SK-N-SH (cell line): ENCODE results near the gene SAMD4B. TPM values are rescaled to one million over a fixed set of nuclear protein-coding genes. Genes with fewer than 3 reads are reported as not detected.
A peak's percentile ranks its signal among the peaks of the same experiment; 100 is the strongest.

Experiments used
- CTCF ChIA-PET: fragments of 300-600, 350-600 bp; formaldehyde crosslinking; extraction: SDS; loops from one replicate; lab custom pipeline; 2021; lab: Yijun Ruan, JAX
- POLR2A ChIA-PET: fragments of 350-600 bp; sonication (Branson Sonifier 250); formaldehyde crosslinking; extraction: SDS; loops from one replicate; lab custom pipeline; 2020; ENCODE audit warnings: antibody characterized with exemption, inconsistent platforms; lab: Yijun Ruan, JAX
- DNase-seq: peaks from one replicate; pipeline ENCODE4 v3.0.0; 2012
- H2AFZ ChIP-seq: fragments of 200-600 bp; sonication (generic); 2 replicates; pipeline ENCODE4 v1.8.1; 2016; ENCODE audit warnings: antibody characterized with exemption, mild to moderate bottlenecking, low read depth
- H3F3A ChIP-seq: fragments of 200-600 bp; sonication (generic); replicated peaks from 2 replicates; pipeline ENCODE3; 2016; ENCODE audit warnings: antibody characterized with exemption, mild to moderate bottlenecking; ENCODE audit not compliant: insufficient read depth
- H3K27ac ChIP-seq, 2 experiments: fragments of 200-500 bp in 1 of 2; fragments of 200-600 bp in 1 of 2; sonication (Bioruptor generic) in 1 of 2; sonication (generic), shearing (Covaris generic) in 1 of 2; 2 replicates each; pipeline versions ENCODE4 v1.5.1 to v1.6.1; 2014 to 2016; ENCODE audit warnings: low read depth in 2 of 2, inconsistent platforms in 1 of 2, low read length in 1 of 2, mild to moderate bottlenecking in 1 of 2, mixed read lengths in 1 of 2
- H3K27me3 ChIP-seq: fragments of 200-600 bp; sonication (generic), shearing (Covaris generic); 2 replicates; pipeline ENCODE4 v1.6.1; 2016; ENCODE audit warnings: mixed run types; ENCODE audit not compliant: insufficient read depth
- H3K36me3 ChIP-seq, 2 experiments: fragments of 200-500 bp in 1 of 2; fragments of 200-600 bp in 1 of 2; sonication (Bioruptor generic) in 1 of 2; sonication (generic) in 1 of 2; replicated peaks in 1 of 2; 2 replicates each; pipeline versions ENCODE3 to v1.5.1; 2014 to 2016; ENCODE audit warnings: low read length in 1 of 2, mild to moderate bottlenecking in 1 of 2; ENCODE audit not compliant: insufficient read depth in 2 of 2, control insufficient read depth in 1 of 2
- H3K4me1 ChIP-seq, 2 experiments: fragments of 200-500 bp in 1 of 2; fragments of 200-600 bp in 1 of 2; sonication (Bioruptor generic) in 1 of 2; sonication (generic), shearing (Covaris generic) in 1 of 2; 2 replicates each; pipeline versions ENCODE4 v1.5.1 to v1.6.1; 2014 to 2016; ENCODE audit warnings: low read depth in 1 of 2, low read length in 1 of 2, mixed run types in 1 of 2; ENCODE audit not compliant: insufficient read depth in 2 of 2, control insufficient read depth in 1 of 2
- H3K4me2 ChIP-seq: fragments of 200-600 bp; sonication (generic), shearing (Covaris generic); 2 replicates; pipeline ENCODE4 v1.6.1; 2017; ENCODE audit warnings: mixed run types
- H3K4me3 ChIP-seq, 2 experiments: fragments of 200-500 bp in 1 of 2; fragments of 200-600 bp in 1 of 2; sonication (Bioruptor generic) in 1 of 2; sonication (generic), shearing (Covaris generic) in 1 of 2; 2 replicates each; pipeline versions ENCODE4 v1.5.1 to v1.8.1; 2014 to 2016; ENCODE audit warnings: low read depth in 2 of 2, inconsistent platforms in 1 of 2, low read length in 1 of 2, mild to moderate bottlenecking in 1 of 2, mixed read lengths in 1 of 2, moderate library complexity in 1 of 2
- H3K79me2 ChIP-seq: fragments of 200-600 bp; sonication (generic); 2 replicates; pipeline ENCODE4 v1.8.1; 2017; ENCODE audit warnings: mild to moderate bottlenecking; ENCODE audit not compliant: insufficient read depth
- H3K9ac ChIP-seq: fragments of 200-600 bp; sonication (generic); 2 replicates; pipeline ENCODE4 v1.6.1; 2017; ENCODE audit warnings: mixed run types
- H3K9me2 ChIP-seq: fragments of 200-600 bp; sonication (generic); 2 replicates; pipeline ENCODE4 v1.6.1; 2017; ENCODE audit warnings: mixed run types
- H3K9me3 ChIP-seq: fragments of 200-600 bp; sonication (generic); 2 replicates; pipeline ENCODE4 v1.6.1; 2017; ENCODE audit warnings: mixed run types, mild to moderate bottlenecking, moderate library complexity
- H4K20me1 ChIP-seq: fragments of 200-600 bp; sonication (generic); 2 replicates; pipeline ENCODE4 v1.6.1; 2017; ENCODE audit warnings: mild to moderate bottlenecking, mixed run types; ENCODE audit not compliant: insufficient read depth
- JUND ChIP-seq: IDR thresholded peaks from 2 replicates; pipeline ENCODE4 v1.4.0; 2012
- RAD21 ChIP-seq: IDR thresholded peaks from 2 replicates; pipeline ENCODE4 v1.6.1; 2012; ENCODE audit warnings: mild to moderate bottlenecking, low read length
- TEAD4 ChIP-seq: IDR thresholded peaks from 2 replicates; pipeline ENCODE4 v1.4.0; 2012; ENCODE audit warnings: mild to moderate bottlenecking, borderline replicate concordance; ENCODE audit not compliant: insufficient read depth
- WGBS: methylation state at CpG from one replicate; pipeline ENCODE4 v1.1.6; 2017; ENCODE audit warnings: low lambda C conversion rate; 5-methylcytosine and 5-hydroxymethylcytosine counted together
- polyA plus RNA-seq, 3 experiments: library from polyadenylated mRNA; depleted of rRNA; stranded (reverse); fragments of >200 nt; gene quantifications; 2 replicates each; pipeline ENCODE4 v1.2.3, GENCODE V29; 2012
- TF ChIP-seq, protein P1 (sequence below): fragments of 150-350 bp; IDR thresholded peaks from 2 replicates; pipeline ENCODE4 v1.6.1; 2016; ENCODE audit warnings: mild to moderate bottlenecking, low read depth, low read length
- TF ChIP-seq, protein P2 (sequence below): fragments of 150-350 bp; IDR thresholded peaks from 2 replicates; pipeline ENCODE4 v1.6.1; 2017; ENCODE audit warnings: antibody characterized with exemption, low read length, low read depth, borderline replicate concordance
- TF ChIP-seq, protein P3 (sequence below): fragments of 200-600 bp; sonication (generic); IDR thresholded peaks from 2 replicates; pipeline ENCODE4 v1.6.1; 2017; ENCODE audit warnings: antibody characterized with exemption, mild to moderate bottlenecking, moderate library complexity
- TF ChIP-seq, protein P4 (sequence below): IDR thresholded peaks from 2 replicates; pipeline ENCODE4 v1.6.1; 2012; ENCODE audit warnings: mild to moderate bottlenecking, low read depth, low read length, moderate library complexity

SAMD4B gene
- polyA plus RNA-seq, 1 of the 3 experiments (the other 2 are of a cell fraction) = 83.0 TPM

DNA sequence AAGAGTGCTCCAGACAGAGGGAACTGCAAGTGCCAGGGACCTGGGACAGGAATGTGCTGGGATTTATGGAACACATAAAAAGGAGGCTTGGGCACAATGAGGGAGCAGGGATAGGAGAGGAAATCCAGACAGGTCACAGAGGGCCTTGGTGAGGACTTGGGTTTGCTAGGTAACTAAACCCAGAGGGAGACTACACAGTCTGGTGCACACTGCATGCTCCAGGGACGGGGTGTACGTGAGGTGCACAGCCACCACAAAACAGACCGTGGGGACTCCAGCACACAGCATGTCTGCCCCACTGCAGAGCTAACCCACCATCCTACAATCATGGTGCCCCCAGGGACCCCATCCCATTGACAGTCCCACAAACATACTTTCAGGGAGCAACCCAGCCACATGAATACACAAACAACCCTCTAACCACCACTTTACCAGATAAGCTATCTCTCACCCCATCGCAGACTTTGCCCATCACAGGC, 58.9 kb downstream of the SAMD4B start:
- no peak for DNase-seq
- Histone ChIP-seq H3K36me3 (no peaks in the 10 kb centered on the region), H3K9me3 (no peaks in the 10 kb centered on the region), H4K20me1 (no peaks in the 10 kb centered on the region), H3K9me2 (no peaks in the 10 kb centered on the region), H3K27me3 (no peaks in the 10 kb centered on the region), H2AFZ (no peak overlapping the region), H3K4me2 (peak overlapping the region; percentile 98; the same call in 1 of the 2 replicates), H3K4me3 (no peak overlapping the region), H3K79me2 (0 out of 2 replicates have a peak, but pooled peaks cover 4% of the 10 kb centered on the region), H3K4me1 (peaks cover 19 to 36% of the 10 kb centered on the region in 2 experiments; a peak in 3 of 4 replicates), H3K27ac (peak overlapping the region; percentile 31 to 100; a peak in 3 of 4 replicates), H3F3A (peaks cover 50% of the 10 kb centered on the region), H3K9ac (peak overlapping the region; percentile 97; the same call in 1 of the 2 replicates)
- ChIA-PET POLR2A (interaction anchor here (1.6 to 2.3 kb wide), 2 partner anchors 10 to 34 kb away, joined by 3 to 11 read pairs; partner anchors contain the start of genes MED29 and PAF1), CTCF (interaction anchor here (2.0 to 6.5 kb wide), 2 partner anchors 10 to 11 kb away, joined by 9 to 106 read pairs; partner anchors contain the start of genes MED29, PAF1 and PLEKHG2)
- 36% methylated on average over 2 of the region's 4 CpGs for WGBS
- TF ChIP-seq, protein P1, sequence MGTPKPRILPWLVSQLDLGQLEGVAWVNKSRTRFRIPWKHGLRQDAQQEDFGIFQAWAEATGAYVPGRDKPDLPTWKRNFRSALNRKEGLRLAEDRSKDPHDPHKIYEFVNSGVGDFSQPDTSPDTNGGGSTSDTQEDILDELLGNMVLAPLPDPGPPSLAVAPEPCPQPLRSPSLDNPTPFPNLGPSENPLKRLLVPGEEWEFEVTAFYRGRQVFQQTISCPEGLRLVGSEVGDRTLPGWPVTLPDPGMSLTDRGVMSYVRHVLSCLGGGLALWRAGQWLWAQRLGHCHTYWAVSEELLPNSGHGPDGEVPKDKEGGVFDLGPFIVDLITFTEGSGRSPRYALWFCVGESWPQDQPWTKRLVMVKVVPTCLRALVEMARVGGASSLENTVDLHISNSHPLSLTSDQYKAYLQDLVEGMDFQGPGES = no peak
- TF ChIP-seq JUND = peak; percentile 47; the same call in 1 of the 2 replicates
- TF ChIP-seq, protein P2, sequence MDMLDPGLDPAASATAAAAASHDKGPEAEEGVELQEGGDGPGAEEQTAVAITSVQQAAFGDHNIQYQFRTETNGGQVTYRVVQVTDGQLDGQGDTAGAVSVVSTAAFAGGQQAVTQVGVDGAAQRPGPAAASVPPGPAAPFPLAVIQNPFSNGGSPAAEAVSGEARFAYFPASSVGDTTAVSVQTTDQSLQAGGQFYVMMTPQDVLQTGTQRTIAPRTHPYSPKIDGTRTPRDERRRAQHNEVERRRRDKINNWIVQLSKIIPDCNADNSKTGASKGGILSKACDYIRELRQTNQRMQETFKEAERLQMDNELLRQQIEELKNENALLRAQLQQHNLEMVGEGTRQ = no peak
- TF ChIP-seq, protein P3, sequence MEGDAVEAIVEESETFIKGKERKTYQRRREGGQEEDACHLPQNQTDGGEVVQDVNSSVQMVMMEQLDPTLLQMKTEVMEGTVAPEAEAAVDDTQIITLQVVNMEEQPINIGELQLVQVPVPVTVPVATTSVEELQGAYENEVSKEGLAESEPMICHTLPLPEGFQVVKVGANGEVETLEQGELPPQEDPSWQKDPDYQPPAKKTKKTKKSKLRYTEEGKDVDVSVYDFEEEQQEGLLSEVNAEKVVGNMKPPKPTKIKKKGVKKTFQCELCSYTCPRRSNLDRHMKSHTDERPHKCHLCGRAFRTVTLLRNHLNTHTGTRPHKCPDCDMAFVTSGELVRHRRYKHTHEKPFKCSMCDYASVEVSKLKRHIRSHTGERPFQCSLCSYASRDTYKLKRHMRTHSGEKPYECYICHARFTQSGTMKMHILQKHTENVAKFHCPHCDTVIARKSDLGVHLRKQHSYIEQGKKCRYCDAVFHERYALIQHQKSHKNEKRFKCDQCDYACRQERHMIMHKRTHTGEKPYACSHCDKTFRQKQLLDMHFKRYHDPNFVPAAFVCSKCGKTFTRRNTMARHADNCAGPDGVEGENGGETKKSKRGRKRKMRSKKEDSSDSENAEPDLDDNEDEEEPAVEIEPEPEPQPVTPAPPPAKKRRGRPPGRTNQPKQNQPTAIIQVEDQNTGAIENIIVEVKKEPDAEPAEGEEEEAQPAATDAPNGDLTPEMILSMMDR = no peak
- TF ChIP-seq TEAD4 = no peak
- TF ChIP-seq RAD21 = no peak
- TF ChIP-seq, protein P4, sequence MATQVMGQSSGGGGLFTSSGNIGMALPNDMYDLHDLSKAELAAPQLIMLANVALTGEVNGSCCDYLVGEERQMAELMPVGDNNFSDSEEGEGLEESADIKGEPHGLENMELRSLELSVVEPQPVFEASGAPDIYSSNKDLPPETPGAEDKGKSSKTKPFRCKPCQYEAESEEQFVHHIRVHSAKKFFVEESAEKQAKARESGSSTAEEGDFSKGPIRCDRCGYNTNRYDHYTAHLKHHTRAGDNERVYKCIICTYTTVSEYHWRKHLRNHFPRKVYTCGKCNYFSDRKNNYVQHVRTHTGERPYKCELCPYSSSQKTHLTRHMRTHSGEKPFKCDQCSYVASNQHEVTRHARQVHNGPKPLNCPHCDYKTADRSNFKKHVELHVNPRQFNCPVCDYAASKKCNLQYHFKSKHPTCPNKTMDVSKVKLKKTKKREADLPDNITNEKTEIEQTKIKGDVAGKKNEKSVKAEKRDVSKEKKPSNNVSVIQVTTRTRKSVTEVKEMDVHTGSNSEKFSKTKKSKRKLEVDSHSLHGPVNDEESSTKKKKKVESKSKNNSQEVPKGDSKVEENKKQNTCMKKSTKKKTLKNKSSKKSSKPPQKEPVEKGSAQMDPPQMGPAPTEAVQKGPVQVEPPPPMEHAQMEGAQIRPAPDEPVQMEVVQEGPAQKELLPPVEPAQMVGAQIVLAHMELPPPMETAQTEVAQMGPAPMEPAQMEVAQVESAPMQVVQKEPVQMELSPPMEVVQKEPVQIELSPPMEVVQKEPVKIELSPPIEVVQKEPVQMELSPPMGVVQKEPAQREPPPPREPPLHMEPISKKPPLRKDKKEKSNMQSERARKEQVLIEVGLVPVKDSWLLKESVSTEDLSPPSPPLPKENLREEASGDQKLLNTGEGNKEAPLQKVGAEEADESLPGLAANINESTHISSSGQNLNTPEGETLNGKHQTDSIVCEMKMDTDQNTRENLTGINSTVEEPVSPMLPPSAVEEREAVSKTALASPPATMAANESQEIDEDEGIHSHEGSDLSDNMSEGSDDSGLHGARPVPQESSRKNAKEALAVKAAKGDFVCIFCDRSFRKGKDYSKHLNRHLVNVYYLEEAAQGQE = no peak
